NCI-H1092 treated with DMSO at 0.1 percent for 48 hours (cell line): ENCODE data around the gene CDC42BPB.
"Not testable (repeated sequence)": the region's sequence is repeated elsewhere in the genome, so short reads cannot be mapped to it uniquely, and the experiment has no call there.

Experiments used
- DNase-seq: peaks from one replicate; lab custom pipeline; 2025; lab: John Stamatoyannopoulos, UW

CDC42BPB gene

GRCh38 chr14:102928412-102929240 lies 128.7 kb downstream of the CDC42BPB start:
- peak; percentile 34 for DNase-seq

GRCh38 chr14:102927878-102928411 lies 129.4 kb downstream of the CDC42BPB start:
- DNase-seq, result no peak

GRCh38 chr14:102927346-102927877 lies 129.9 kb downstream of the CDC42BPB start:
- DNase-seq, result no peak

GRCh38 chr14:102926840-102927239 lies 130.5 kb downstream of the CDC42BPB start:
- DNase-seq, result not testable (repeated sequence)

- no peak for DNase-seq
Measured at GRCh38 chr14:102926104-102926503, 131.2 kb downstream of the CDC42BPB start.

- no peak for DNase-seq
Measured at GRCh38 chr14:102925646-102926045, 131.7 kb downstream of the CDC42BPB start.

- no peak for DNase-seq
Measured at GRCh38 chr14:102924632-102925588, 132.4 kb downstream of the CDC42BPB start.

- no peak for DNase-seq
Measured at GRCh38 chr14:102923925-102924486, 133.3 kb downstream of the CDC42BPB start.

GRCh38 chr14:102923201-102923924 lies 134.0 kb downstream of the CDC42BPB start:
- no peak for DNase-seq

- DNase-seq, result no peak
Measured at GRCh38 chr14:102922490-102923200, 134.7 kb downstream of the CDC42BPB start, which contains the start of gene AMN. TSS of gene AMN (plus strand) at chr14:102922663. CDS start at chr14:102922689, 26 bp downstream.

- no peak for DNase-seq
Measured at GRCh38 chr14:102920998-102921304, 136.4 kb downstream of the CDC42BPB start.

GRCh38 chr14:102920273-102920997 lies 136.9 kb downstream of the CDC42BPB start:
- no peak for DNase-seq

GRCh38 chr14:102918438-102918837 lies 138.9 kb downstream of the CDC42BPB start:
- DNase-seq, result no peak

- DNase-seq, result peak; percentile 56
Measured at GRCh38 chr14:102917469-102918211, 139.7 kb downstream of the CDC42BPB start.

- no peak for DNase-seq
Measured at GRCh38 chr14:102917056-102917385, 140.3 kb downstream of the CDC42BPB start.

GRCh38 chr14:102916347-102917055 lies 140.8 kb downstream of the CDC42BPB start:
- DNase-seq, result no peak

- no peak for DNase-seq
Measured at GRCh38 chr14:102915292-102916110, 141.8 kb downstream of the CDC42BPB start.
